Measurements from ENCODE around the gene ULK3.
"Not testable (repeated sequence)": the region's sequence is repeated elsewhere in the genome, so short reads cannot be mapped to it uniquely, and the experiment has no call there.

Gene ULK3, protein sequence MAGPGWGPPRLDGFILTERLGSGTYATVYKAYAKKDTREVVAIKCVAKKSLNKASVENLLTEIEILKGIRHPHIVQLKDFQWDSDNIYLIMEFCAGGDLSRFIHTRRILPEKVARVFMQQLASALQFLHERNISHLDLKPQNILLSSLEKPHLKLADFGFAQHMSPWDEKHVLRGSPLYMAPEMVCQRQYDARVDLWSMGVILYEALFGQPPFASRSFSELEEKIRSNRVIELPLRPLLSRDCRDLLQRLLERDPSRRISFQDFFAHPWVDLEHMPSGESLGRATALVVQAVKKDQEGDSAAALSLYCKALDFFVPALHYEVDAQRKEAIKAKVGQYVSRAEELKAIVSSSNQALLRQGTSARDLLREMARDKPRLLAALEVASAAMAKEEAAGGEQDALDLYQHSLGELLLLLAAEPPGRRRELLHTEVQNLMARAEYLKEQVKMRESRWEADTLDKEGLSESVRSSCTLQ
- total RNA-seq: 17.5 to 79.8 (median 48.4) reads per million in 17 experiments

DNA sequence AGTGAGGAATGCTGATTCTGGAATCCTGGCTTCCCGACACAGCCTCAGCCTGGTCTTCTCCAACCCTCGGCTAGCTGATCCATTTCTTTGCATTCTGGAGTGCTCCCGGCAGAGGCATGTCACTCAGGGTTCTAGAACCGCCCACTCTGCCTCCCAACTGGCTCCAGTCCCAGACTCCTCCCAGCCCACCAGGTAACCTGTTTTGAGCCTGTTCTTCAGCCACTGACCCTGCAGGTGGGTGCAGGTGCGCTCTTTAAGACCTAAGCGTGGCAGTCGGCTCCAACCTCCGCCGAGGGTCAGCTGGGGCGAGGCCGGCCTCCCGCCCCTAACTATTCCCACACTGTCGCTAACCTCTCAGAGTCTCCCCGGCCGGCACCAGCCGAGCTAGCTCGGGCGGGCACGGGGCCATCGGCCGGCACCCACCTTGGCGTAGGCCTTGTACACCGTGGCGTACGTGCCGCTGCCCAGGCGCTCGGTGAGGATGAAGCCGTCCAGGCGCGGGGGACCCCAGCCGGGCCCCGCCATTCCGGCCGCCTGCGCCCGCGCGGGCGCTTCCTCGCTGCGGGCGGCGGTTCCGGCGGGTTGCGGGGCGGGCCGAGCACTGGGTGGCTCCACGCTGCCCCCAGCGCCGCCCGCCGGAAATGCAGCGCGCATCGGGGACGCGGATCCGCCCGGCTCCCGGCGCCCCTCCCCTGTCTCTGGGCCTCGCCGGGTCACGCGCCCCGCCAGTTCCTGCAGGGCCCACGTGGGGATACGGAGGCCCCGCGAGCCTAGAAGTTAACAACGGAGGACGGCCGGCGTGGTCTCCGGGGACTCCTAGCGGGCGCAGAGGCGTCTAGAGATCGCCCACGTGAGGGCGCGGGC, at the start of gene ULK3:
Gene ULK3, minus strand, starts transcription at position 576 of the 864 bp plus-strand sequence. Its CDS starts 51 bp downstream, at position 525.
- DNase-seq: peak; percentile 96 to 99 (median 98)

DNA sequence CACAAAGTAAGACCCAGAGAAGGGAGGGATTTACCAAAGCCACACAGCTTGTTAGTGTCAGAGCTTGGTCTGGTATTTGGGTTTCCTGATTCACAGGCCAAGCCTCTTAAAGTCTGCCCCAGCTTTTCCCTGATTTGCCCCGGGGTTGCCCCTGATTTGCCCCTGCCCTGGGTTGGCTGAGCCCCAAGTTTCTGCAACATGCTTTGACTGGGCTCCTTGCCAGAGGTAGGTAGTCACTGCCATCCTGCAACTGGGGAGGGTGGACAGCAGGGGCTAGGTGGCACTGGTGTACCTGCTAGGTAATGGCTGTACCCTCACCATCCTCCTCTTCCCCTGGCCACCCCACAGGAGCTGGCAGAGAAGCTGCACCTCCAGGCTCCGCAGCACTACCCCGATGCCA, 49.4 kb upstream of the ULK3 start:
- no peak for DNase-seq

DNA sequence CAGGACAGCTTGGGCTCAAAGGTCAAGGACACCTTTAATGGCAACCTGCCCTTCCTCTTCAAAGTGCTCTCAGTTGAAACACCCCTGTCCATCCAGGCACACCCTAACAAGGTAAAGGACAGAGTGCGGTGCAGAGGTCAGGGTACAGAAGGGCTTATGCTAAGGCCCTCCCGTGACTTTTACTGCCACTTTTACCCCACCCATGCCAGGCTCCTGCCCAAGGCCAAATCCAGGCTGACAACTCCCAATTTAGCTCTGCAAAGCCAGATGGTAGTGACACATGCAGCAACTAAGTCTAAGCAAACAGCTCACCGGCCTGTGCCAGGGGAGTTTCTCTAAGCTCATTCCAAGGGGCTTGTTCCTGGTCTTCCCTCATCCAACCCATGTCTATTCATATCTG, 48.5 kb upstream of the ULK3 start:
- DNase-seq: no peak

DNA sequence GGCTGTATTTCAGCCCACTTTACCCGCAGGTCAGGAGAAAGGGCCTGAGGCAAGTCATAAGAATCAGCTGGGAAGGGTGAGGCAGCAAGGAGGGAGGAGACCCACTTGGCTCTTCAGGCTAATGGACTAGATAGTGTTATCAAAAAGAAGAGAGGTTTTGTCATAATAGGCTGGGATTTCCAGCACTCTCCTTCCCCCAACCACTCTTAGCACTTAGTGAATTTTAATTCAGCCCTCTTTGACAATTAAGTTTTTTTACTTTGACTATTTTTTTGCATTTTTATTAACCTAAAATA, 47.7 kb upstream of the ULK3 start:
- no peak for DNase-seq

DNA sequence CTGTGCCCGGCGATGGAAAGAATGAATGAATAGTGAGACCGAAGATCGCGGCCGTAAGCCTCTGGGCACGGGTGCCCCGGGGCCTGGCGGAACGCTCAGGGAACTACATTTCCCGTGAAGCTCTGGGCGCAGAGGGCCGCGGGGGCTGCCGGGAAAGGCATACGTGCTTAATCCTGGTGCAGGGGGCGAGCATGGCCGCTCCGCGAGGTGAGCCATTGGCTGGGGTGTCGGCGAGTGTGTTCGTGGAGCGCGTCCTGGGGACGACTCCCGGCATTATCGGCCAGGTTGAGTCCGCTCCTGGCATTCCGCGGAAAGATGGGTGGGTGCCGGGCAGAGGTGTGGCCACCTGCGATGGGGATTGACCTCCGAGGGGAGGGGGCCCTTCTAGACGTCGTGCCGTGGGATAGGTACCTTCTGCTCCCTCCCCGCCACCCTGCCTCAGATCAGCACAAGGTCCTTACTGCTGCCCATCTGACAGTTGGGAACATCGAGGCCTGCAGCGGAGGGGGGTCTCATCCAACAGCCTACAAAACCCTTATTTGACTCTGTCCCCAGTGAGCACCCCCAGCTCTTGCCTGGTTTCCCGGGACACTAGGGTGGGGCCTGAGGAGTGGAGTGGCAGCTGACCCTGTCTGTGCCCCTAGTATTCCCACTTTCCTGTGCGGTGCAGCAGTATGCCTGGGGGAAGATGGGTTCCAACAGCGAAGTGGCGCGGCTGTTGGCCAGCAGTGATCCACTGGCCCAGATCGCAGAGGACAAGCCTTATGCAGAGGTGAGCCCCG, 47.1 kb upstream of the ULK3 start, which contains the start of gene MPI:
Gene MPI, plus strand, starts transcription at position 160 of the 782 bp plus-strand sequence. Its CDS starts 32 bp downstream, at position 192.
- peak; percentile 87 to 94 (median 90) for DNase-seq

DNA sequence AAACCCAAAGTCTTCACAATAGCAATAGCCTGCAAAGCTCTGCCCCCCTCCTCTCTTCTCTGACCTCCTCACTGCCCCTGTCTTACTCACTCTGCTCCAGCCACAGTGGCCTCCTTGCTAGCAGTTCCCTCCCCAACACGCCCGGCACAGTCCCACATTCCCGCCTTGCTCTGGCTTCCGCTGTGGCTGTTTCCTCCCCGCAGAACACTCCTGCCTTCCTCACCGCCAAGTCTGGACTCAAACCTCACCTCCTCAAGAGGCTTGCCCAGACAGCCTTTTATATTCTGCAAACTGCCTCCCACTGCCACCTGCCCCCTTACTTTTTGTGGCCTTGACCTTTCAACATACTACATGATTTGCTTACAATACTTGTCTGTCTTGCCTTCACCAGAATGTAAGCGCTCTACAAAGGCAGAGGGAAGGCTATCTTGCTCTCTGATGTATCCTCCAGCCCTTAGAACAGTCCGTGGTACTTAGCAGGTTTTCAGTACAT, 46.5 kb upstream of the ULK3 start:
- peak; percentile 54 to 79 (median 70) for DNase-seq

DNA sequence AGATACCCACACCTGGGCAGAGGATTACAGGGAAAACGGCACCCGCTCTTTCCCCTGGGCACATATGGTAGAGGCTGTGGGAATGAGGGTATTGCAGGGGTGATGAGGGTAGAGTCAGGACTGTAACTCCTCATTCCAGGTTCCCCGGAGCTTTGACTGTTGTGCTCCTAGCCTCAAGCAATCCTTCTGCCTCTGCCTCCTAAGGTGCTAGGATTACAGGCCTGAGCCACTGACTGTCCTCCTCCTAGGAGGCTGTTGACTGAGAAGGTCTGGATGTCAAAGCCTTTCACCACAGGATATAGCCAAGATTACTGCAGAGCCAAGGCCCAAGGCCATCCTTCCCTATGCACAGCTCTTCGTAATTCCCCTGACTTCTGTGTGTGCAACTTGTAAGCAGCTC, 45.8 kb upstream of the ULK3 start:
- peak in 1 of 4 experiments; percentile 14 for DNase-seq

DNA sequence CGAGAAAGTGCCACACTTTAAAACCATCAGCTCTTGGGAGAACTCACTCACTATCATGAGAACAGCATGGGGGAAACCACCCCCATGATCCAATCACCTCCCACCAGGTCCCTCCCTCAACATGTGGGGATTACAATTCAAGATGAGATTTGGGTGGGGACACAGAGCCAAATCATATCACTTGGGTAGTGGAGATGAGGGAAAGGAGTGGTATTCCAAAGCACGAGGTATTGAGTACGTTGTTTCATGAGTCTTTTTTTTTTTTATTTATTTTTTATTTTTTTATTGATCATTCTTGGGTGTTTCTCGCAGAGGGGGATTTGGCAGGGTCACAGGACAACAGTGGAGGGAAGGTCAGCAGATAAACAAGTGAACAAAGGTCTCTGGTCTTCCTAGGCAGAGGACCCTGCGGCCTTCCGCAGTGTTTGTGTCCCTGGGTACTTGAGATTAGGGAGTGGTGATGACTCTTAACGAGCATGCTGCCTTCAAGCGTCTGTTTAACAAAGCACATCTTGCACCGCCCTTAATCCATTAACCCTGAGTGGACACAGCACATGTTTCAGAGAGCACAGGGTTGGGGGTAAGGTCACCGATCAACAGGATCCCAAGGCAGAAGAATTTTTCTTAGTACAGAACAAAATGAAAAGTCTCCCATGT, 44.7 kb upstream of the ULK3 start:
- not testable (repeated sequence) for DNase-seq

DNA sequence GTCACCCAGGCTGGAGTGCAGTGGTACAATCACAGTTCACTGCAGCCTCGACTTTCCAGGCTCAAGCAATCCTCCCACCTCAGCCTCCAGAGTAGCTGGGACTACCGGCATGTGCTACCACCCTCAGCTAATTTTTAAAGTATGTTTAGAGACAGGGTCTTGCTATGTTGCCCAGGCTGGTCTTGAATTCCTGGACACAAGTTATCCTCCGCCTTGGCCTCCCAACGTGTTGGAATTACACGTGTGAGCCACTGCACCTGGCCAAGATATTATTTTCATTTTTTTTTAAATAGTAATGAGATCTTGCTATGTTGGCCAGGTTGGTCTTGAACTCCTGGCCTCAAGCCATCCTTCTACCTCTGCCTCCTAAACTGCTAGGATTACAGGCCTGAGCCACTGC, 42.5 kb upstream of the ULK3 start:
- no peak for DNase-seq

DNA sequence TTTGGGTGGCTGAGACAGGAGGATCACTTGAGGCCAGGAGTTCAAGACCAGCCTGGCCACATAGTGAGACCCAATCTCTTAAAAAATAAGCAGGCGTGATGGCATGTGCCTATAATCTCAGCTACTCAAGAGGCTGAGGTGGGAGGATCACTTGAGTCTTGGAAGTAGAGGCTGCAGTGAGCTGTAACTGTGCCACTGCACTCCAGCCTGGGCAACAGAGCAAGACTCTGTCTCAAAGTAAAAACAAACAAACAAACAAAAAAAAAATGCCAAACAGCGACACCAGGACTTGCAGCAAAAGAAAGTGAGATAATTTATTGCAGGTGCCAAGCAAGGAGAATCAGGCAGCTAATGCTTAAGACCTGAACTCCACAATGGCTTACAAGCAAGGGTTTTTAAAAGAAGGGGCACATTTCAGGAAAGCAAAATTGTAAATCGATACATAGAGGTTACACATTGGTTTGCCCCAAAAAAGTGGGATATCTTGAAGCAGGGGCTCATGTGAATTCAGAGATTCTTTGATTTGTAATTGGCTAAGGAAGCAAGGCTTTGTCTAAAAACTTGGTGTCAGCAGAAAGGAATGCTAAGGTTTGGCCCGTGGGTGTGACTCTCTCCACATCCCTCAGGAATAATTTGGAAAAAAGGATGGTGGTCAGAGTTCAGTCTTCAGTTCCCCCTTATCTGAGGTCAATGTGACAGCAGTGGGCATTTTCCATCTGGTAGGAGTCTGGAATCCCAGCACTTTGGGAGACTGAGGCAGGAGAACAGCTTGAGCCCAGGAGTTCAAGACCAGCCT, 41.7 kb upstream of the ULK3 start:
- no peak for DNase-seq

DNA sequence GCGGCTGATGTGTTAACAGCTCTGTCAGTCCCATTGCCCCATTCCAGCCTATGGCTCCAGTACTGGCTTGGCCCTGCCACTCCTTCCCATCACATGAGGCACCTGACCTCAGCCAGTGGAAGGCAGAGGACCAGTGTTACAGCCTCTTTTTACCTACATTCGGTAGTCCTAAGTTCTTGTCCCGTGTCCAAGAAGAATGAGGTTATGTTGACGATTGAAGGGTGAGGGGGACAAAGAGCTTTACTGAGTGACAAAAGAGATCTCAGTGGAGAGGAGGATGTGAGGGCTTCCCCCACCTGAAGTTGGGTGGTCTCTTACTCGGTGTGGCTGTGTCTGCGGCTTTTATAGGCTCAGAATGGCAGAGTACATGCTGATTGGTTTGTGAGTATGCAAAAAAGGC, 39.6 kb upstream of the ULK3 start:
- DNase-seq: no peak

DNA sequence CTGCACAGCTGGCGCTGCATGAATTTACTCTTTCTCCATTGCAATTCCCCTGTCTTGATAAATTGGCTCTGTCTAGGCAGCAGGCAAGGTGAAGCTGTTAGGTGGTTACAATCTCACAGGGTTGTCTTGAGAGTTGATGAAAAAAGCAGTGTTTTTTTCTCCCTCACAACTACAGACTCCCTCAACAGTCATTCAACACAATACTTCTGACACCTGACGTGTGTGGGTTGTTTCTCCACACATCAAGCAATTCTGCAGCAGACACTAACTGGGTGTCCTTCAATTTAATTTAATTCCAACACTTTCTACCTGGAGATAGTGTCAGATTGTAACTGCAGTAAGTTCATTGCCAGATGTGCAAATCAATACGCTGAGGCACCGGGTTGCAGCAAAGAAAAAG, 35.3 kb upstream of the ULK3 start:
- no peak for DNase-seq

DNA sequence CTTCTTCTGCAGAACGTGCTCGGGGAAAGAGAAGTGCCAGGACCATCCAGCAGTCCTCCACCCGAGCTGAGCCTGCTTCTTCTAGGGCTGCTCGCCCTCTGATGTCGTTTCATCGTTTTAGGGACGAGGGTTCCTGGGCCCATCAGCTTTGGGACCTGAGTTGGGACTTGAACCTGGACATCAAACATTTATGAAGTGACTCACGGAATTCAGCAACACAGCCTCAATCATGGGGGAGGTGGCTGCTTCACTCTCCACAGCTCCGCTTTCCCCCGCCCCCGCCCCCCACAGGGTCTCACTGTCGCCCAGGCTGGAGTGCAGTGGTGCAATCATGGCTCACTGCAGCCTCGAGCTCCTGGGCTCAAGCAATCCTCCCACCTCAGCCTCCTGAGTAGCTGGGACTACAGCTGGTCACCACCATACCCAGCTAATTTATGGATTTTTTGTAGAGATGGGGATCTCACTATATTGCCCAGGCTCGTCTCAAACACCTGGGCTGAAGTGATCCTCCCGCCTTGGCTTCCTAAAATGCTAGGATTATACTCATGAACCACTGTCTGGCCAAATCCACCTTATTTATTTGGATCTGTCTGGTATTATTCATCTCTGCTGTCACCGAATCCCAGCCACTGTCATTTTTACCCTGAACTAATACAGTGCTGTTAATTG, 30.9 kb upstream of the ULK3 start:
- peak in 3 of 4 experiments; percentile 43 to 61 (median 55) for DNase-seq

DNA sequence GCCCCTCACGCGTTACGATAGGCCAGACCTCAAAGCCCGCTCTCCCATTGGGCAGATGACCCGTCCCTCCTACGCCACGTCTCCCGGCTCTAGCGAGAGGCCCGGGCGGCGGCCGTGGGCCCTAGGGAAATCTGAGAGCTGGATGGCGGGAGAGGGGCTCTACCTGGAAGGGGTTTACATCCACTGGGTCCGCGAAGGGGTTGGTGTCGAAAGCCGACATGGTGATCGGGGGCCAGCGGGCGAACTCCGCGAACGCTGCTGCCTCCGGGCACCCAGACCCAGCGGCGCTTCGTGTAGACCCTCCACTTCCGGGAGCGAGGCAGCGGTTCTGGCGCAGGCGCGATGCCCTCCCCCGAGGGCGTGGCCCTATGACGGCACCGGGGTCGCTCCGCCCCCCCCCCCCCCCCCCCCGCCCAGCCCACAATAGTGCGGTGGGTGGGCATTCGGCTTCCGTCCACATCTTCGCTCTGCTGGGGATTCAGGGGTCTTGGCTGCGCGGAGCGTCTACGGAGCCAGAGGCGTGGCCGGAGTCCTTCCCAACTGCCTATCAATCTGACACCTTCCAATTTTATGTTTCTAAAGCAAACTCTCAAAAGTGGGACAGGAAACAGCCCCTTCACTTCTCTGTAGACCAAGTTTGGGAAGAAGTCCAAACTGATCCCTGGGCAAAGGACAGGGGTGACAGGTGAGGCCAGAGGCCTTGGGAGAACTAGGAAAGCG, 30.2 kb upstream of the ULK3 start, which contains the start of gene SCAMP2:
Gene SCAMP2, minus strand, starts transcription at position 330 of the 720 bp plus-strand sequence. Its CDS starts 110 bp downstream, at position 220.
- DNase-seq: peak; percentile 94 to 98 (median 96)

DNA sequence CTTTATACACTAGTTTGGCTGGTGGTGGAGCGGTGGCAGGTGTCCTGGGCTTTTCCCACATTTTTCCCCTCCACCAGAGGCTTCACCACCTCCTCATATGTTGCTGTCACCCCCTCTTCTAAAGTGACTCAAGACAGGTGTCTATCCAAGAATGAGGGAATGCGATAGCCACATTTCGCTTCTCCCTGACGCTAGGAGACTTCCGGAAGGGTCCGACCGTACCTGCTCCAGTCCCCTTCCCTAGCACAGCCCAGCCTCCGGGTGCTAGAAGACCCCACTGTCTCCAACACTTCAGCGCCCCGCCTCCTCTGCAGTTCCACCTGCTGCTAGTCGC, 29.7 kb upstream of the ULK3 start:
- no peak for DNase-seq

DNA sequence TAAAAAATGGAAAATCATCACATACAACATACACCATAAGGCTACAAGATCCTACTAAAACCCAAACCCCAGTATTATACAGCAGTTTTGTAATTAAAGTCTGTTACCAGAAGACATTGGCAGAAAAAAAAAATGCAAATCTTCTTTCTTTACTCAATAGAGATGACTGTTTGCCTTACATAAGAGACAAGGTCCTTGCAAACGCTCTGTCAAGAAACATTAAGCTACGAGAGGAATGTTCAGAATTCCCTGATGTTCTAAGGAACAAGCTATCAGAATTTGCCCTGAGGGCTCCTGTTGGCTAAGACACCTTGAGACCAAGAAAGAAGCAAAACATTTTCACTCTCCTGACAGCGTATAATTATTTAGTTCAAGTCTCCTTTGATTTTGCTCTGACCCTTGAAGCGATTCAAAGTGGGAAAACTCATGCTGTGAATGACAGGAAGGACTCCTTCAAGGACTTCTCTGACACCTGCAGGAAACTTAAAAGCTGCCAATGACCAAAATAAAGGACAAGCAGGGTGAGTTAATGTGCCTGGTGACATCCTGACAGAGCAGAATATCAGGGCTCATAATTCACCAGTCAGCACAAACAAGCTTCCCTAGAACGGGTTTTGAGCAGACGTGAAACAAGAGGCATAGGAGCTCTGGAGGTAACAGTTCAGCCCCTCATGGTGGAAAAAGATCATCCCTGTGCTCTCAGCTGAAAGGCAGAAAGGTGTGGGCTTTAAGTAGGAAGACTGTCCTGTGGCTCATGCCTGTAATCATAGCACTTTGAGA, 27.7 kb upstream of the ULK3 start:
- peak; percentile 61 to 85 (median 68) for DNase-seq

DNA sequence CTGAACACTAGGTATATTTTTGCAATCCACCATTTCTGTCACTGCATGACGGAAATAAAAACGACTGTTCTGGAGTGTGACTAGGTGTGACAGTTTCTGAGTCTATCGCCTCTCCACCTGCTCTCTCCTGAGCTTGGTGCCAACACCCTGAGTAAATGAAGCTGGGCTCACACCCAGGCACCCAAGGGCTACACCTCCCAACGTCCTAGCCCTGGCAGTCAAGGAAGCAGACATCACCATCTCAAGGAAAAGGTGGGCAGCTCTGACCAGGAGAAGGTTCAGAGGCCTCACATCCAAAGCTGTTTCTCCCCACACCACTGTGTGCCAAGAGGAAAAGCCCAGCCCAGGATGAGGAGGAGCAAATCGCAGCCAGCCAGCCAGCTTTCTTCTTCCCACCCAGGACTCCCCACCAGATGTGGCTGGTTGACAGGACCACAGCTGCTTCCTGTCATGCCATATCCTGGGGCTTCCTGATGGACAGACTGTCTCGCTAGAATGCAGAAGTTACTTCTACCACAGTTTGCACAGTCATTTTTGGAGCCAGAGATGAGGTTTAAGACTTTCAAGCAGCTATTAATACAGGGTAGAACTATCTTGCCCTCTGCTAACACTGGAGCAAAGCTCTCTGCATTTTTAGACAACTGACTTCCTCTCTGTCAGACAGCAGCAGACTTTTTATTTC, 26.9 kb upstream of the ULK3 start:
- DNase-seq: peak; percentile 94 to 98 (median 96)

DNA sequence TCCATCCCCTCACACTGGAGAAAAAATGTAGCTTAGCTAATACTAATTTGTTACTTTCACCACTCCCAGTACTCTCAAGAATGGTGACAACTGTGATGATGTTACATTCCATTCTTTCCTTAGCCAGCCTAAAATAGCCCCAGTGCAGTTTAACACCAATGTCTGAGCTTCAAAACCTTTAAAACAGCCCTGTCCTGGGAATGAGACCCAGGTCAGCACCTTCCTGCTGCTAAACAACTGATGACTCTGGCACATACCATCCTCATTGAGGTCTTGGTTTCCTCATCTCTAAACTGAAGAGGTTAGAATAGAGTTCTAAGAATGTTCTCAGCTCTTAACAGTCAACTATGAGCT, 26.4 kb upstream of the ULK3 start:
- DNase-seq: peak in 2 of 4 experiments; percentile 30 to 47
